ENCODE measurements around the gene COL4A2.

The COL4A2 gene

GRCh38 chr13:110438211-110438610 is 131.1 kb downstream of the COL4A2 start:
- TF ChIP-seq Cebpa-rat (IDR thresholded peaks at IDR 0.05) = no peak
- H3K4me1 ChIP-seq = peaks cover 3 to 5% (median 5%) of the 10 kb centered on the region in 10 experiments; a peak in 19 of 20 replicates
- no peak overlapping the region for H3K4me2 ChIP-seq
- no peaks in the 10 kb centered on the region for H3K36me3 ChIP-seq
- H3K9ac ChIP-seq = no peak overlapping the region
- H3K4me3 ChIP-seq = no peak overlapping the region
- H3K9me3 ChIP-seq (replicated peaks in 1 of 11) = peaks cover 0 to 12% (median 0%) of the 10 kb centered on the region in 11 experiments; a peak in 5 of 22 replicates
- peaks cover 0 to 8% (median 0%) of the 10 kb centered on the region in 11 experiments; a peak in 1 of 22 replicates for H4K20me1 ChIP-seq
- no peak overlapping the region for H3K27ac ChIP-seq
- H3K27me3 ChIP-seq = peaks cover 0 to 26% (median 0%) of the 10 kb centered on the region in 11 experiments; a peak in 4 of 22 replicates

- Histone ChIP-seq H4K20me1 (peaks cover 0 to 11% (median 0%) of the 10 kb centered on the region in 11 experiments; a peak in 1 of 22 replicates), H3K4me2 (no peak overlapping the region), H3K27me3 (peaks cover 0 to 24% (median 0%) of the 10 kb centered on the region in 11 experiments; a peak in 2 of 22 replicates), H3K27ac (no peak overlapping the region), H3K4me3 (no peak overlapping the region), H3K36me3 (no peaks in the 10 kb centered on the region), H3K4me1 (peaks cover 9 to 11% (median 11%) of the 10 kb centered on the region in 10 experiments), H3K9me3 (replicated peaks in 1 of 11) (peaks cover 0 to 12% (median 0%) of the 10 kb centered on the region in 11 experiments; a peak in 5 of 22 replicates), H3K9ac (no peak overlapping the region)
- no peak for TF ChIP-seq Cebpa-rat (IDR thresholded peaks at IDR 0.05)
Measured at GRCh38 chr13:110438776-110439175, 131.7 kb downstream of the COL4A2 start.

DNA sequence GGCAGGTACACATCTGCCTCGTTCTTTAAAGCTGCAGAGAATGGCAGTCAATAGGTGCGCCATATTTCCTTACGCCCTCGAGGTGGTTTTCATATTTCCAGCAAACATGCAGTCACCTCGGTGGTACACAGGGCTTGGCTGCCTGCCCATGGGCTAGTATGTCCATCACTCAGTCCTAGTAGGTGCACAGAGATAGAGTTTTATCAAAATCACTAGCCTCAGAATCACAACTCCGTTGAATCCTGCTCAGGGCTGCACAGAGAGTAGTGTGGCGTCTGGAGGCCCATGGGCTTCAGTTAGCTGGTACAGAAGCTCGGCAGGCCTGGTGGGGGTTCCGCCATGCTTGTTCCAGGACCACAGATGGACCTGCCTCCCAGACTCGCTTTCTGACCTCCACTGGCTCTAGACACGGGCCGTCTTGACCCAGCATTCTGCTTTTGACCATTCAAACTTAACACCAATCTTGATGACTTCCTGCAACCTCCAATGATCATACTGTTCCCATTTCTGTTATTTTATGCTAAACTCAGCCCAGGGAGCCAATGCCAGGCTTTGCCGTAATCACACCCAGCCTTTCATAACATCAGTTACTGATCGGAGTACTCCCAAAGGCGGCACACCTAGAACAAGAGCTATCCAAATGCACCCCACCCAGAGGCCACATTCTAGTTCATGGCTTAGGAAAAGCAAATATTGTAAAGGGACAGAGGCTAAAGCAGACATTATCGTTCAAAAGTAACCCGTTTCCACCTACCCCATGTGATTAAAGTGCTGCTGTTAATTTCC is 134.1 kb downstream of the COL4A2 start:
- Histone ChIP-seq H3K9me3 (replicated peaks in 1 of 11) (peaks cover 0 to 12% (median 0%) of the 10 kb centered on the region in 11 experiments; a peak in 5 of 22 replicates), H4K20me1 (peaks cover 0 to 27% (median 0%) of the 10 kb centered on the region in 11 experiments; a peak in 2 of 22 replicates), H3K27me3 (peaks cover 0 to 21% (median 0%) of the 10 kb centered on the region in 11 experiments; a peak in 1 of 22 replicates), H3K27ac (no peak overlapping the region), H3K4me1 (peaks cover 23 to 34% (median 32%) of the 10 kb centered on the region in 10 experiments), H3K9ac (no peak overlapping the region), H3K36me3 (no peaks in the 10 kb centered on the region), H3K4me3 (no peak overlapping the region), H3K4me2 (no peak overlapping the region)
- no peak for TF ChIP-seq Cebpa-rat (IDR thresholded peaks at IDR 0.05)

- Histone ChIP-seq H3K27me3 (0 out of 22 replicates have a peak, but pooled peaks cover 0 to 7% (median 0%) of the 10 kb centered on the region in 11 experiments), H3K27ac (no peak overlapping the region), H3K4me2 (peak overlapping the region; percentile 8 to 74 (median 36); a peak in 20 of 22 replicates), H3K4me1 (peaks cover 35 to 45% (median 38%) of the 10 kb centered on the region in 10 experiments), H3K4me3 (no peak overlapping the region), H3K9ac (no peak overlapping the region), H3K9me3 (replicated peaks in 1 of 11) (peaks cover 0 to 9% (median 0%) of the 10 kb centered on the region in 11 experiments; a peak in 5 of 22 replicates), H3K36me3 (no peaks in the 10 kb centered on the region), H4K20me1 (peaks cover 0 to 30% (median 0%) of the 10 kb centered on the region in 11 experiments; a peak in 2 of 22 replicates)
- no peak for TF ChIP-seq Cebpa-rat (IDR thresholded peaks at IDR 0.05)
Measured at GRCh38 chr13:110442930-110443621, 136.0 kb downstream of the COL4A2 start.

DNA sequence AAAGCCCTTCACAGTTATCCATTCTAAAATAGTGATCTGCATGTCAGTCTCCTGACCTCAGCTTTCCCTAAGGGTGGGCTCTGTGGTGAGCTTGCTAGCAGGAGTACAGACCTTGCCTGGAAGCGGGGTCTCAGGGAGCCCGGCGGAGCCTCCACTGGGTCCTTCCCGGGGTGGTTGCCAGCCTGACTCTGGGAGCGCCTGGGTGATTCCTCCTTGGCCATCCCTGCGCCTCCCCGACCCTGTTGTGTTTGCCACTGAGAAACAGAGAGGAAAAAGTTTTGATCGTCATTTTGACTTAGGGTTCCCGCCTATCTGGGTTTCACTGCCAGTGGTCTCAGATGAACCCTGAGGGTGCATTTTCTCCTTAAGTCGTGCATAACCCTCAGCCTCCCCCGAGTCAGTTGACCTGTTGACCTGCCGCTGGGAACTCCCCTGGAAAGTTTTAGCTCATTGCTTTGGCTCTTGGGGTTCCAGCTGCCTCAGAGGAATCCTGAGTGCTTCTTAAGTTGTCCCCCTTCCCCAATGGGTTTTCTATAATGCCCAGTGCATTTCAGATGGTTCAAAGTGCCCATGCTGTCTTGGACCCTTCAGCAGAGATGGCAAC is 136.6 kb downstream of the COL4A2 start:
- 0 out of 22 replicates have a peak, but pooled peaks cover 0 to 5% (median 0%) of the 10 kb centered on the region in 11 experiments for H3K27me3 ChIP-seq
- no peaks in the 10 kb centered on the region for H3K36me3 ChIP-seq
- H3K4me1 ChIP-seq = peaks cover 35 to 45% (median 38%) of the 10 kb centered on the region in 10 experiments
- H3K27ac ChIP-seq = 0 out of 22 replicates have a peak overlapping the region, but pooled peaks of 1 of the 11 experiments have one; percentile 27
- H3K4me3 ChIP-seq = no peak overlapping the region
- H4K20me1 ChIP-seq = peaks cover 0 to 30% (median 0%) of the 10 kb centered on the region in 11 experiments; a peak in 2 of 22 replicates
- TF ChIP-seq Cebpa-rat (IDR thresholded peaks at IDR 0.05) = 0 out of 22 replicates have a peak, but pooled peaks of 1 of the 11 experiments have one; percentile 13
- H3K4me2 ChIP-seq = peak overlapping the region; percentile 8 to 74 (median 36); a peak in 19 of 22 replicates
- H3K9me3 ChIP-seq (replicated peaks in 1 of 11) = peaks cover 0 to 5% (median 0%) of the 10 kb centered on the region in 11 experiments; a peak in 2 of 22 replicates
- H3K9ac ChIP-seq = no peak overlapping the region

DNA sequence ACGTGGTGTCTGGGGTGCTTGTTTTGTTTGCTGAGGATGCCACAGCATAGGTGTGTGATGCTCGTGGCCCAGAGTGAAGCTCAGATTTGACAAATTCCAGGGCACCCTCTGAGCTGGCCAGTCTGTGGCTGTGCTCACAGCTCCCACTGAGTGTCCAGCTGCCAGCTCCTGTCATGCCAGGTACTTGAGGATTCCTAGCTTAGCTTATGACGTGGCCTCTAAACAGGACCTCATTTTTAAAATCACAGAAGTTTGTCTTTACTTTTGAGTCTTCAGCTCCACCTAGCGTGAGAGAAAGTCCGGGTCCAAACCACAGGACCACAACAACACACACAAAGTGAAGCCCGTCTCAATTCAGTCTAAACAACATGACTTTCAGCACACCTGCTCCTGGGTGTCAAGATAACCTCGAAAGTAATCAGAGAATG is 137.2 kb downstream of the COL4A2 start:
- no peak for TF ChIP-seq Cebpa-rat (IDR thresholded peaks at IDR 0.05)
- Histone ChIP-seq H3K9ac (no peak overlapping the region), H3K9me3 (replicated peaks in 1 of 11) (no peaks in the 10 kb centered on the region), H3K27ac (peak overlapping the region in 1 of 11 experiments; percentile 27; a peak in 1 of 22 replicates), H3K4me3 (no peak overlapping the region), H3K4me1 (peaks cover 35 to 51% (median 40%) of the 10 kb centered on the region in 10 experiments), H3K36me3 (no peaks in the 10 kb centered on the region), H3K4me2 (peak overlapping the region in 6 of 11 experiments; percentile 28 to 77 (median 61); a peak in 4 of 22 replicates), H4K20me1 (peaks cover 0 to 30% (median 0%) of the 10 kb centered on the region in 11 experiments; a peak in 2 of 22 replicates), H3K27me3 (0 out of 22 replicates have a peak, but pooled peaks cover 0 to 5% (median 0%) of the 10 kb centered on the region in 11 experiments)

DNA sequence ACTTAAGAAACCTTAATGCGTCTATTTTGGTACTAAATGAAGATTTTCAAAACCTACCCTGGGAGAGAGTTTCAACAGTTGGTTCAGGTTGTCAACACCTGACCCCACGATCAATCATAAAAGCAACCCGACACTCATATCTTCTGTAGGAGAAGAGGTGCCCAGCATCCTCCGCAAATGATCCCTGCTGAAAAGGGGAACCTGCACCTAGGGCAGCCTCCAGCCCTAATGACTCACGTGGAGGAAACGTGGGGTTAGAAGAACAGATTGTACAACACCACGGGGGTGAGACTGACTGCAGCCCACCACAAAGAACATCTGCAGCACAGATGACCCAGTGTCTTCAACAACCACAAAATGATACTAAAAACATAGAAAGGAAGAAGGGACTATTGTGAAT is 138.1 kb downstream of the COL4A2 start:
- Histone ChIP-seq H3K9me3 (replicated peaks in 1 of 11) (no peaks in the 10 kb centered on the region), H3K4me2 (peak overlapping the region; percentile 55 to 86 (median 71); a peak in 21 of 22 replicates), H3K27ac (peak overlapping the region in 2 of 11 experiments; percentile 60 to 62; a peak in 2 of 22 replicates), H3K27me3 (0 out of 22 replicates have a peak, but pooled peaks cover 0 to 5% (median 0%) of the 10 kb centered on the region in 11 experiments), H3K36me3 (no peaks in the 10 kb centered on the region), H3K9ac (no peak overlapping the region), H4K20me1 (peaks cover 0 to 30% (median 0%) of the 10 kb centered on the region in 11 experiments; a peak in 2 of 22 replicates), H3K4me3 (no peak overlapping the region), H3K4me1 (peaks cover 35 to 55% (median 40%) of the 10 kb centered on the region in 10 experiments)
- no peak for TF ChIP-seq Cebpa-rat (IDR thresholded peaks at IDR 0.05)
